H1 (cell line): Measurements from ENCODE around the gene TOP3A. TPM values are rescaled to one million over a fixed set of nuclear protein-coding genes. Genes with fewer than 3 reads are reported as not detected.

Source experiments
- CTCF ChIA-PET: fragments of 300-600 bp; sonication (Branson Sonifier 250); formaldehyde crosslinking; loops from one replicate; lab custom pipeline; 2021; ENCODE audit not compliant: partially characterized antibody; lab: Charles Lee
- POLR2A ChIA-PET: fragments of 300-600 bp; sonication (Branson Sonifier 250); formaldehyde crosslinking; loops from one replicate; lab custom pipeline; 2021; ENCODE audit warnings: inconsistent platforms; ENCODE audit not compliant: partially characterized antibody; lab: Charles Lee
- DNase-seq, 2 experiments: peaks; one replicate each; pipeline versions ENCODE4 v3.0.0 to v3.0.0-alpha.2; 2010 to 2022; ENCODE audit warnings: low spot score in 2 of 2, low read depth in 1 of 2, mixed read lengths in 1 of 2
- FAIRE-seq: peaks from 2 replicates; lab custom pipeline; 2011; peaks lifted over from hg19 to GRCh38; lab: Jason Lieb, UNC
- H2AFZ ChIP-seq: 2 replicates; pipeline ENCODE4 v1.8.1; 2012; ENCODE audit warnings: low read length, inconsistent platforms
- H2AK5ac ChIP-seq: 2 replicates; pipeline ENCODE4 v1.6.1; 2013; ENCODE audit warnings: low read depth, low read length
- H2BK120ac ChIP-seq: replicated peaks from 2 replicates; pipeline ENCODE3; 2013; ENCODE audit warnings: low read depth, low read length, inconsistent platforms
- H2BK12ac ChIP-seq: 2 replicates; pipeline ENCODE4 v1.6.1; 2013; ENCODE audit warnings: low read depth, low read length
- H2BK15ac ChIP-seq: 2 replicates; pipeline ENCODE4 v1.6.1; 2013; ENCODE audit warnings: low read length
- H2BK20ac ChIP-seq: 2 replicates; pipeline ENCODE4 v1.6.1; 2013; ENCODE audit warnings: low read length
- H2BK5ac ChIP-seq: 2 replicates; pipeline ENCODE4 v1.6.1; 2013; ENCODE audit warnings: low read depth, low read length
- H3K14ac ChIP-seq: 2 replicates; pipeline ENCODE4 v1.6.1; 2013; ENCODE audit warnings: inconsistent platforms; ENCODE audit not compliant: insufficient read length
- H3K18ac ChIP-seq: 2 replicates; pipeline ENCODE4 v1.6.1; 2013; ENCODE audit warnings: low read length; ENCODE audit errors: extremely low read depth
- H3K23ac ChIP-seq: 2 replicates; pipeline ENCODE4 v1.6.1; 2013; ENCODE audit warnings: inconsistent platforms; ENCODE audit not compliant: insufficient read length
- H3K23me2 ChIP-seq: 2 replicates; pipeline ENCODE4 v1.6.1; 2013; ENCODE audit warnings: low read depth, low read length
- H3K27ac ChIP-seq: 2 replicates; pipeline ENCODE4 v1.6.1; 2011; ENCODE audit warnings: low read depth, low read length, inconsistent platforms
- H3K27me3 ChIP-seq, 4 experiments: replicated peaks in 1 of 4; 1 replicate in 1 of 4; 2 replicates in 3 of 4; pipeline versions ENCODE4 v1.6.1 to v1.8.1; 2011 to 2013; ENCODE audit warnings: low read length in 3 of 4, mild to moderate bottlenecking in 3 of 4, inconsistent platforms in 2 of 4, mixed read lengths in 2 of 4, moderate library complexity in 1 of 4; ENCODE audit not compliant: control insufficient read depth in 3 of 4, insufficient read depth in 3 of 4; ENCODE audit errors: extremely low read depth in 1 of 4
- H3K36me3 ChIP-seq, 4 experiments: 2 replicates each; pipeline versions ENCODE4 v1.6.1 to v1.8.1; 2011 to 2013; ENCODE audit warnings: mild to moderate bottlenecking in 4 of 4, low read length in 3 of 4, moderate library complexity in 2 of 4, control low read depth in 1 of 4, inconsistent platforms in 1 of 4; ENCODE audit not compliant: insufficient read depth in 4 of 4, control insufficient read depth in 2 of 4
- H3K4ac ChIP-seq: replicated peaks from 2 replicates; pipeline ENCODE3; 2013; ENCODE audit warnings: low read length, low read depth, mixed read lengths, inconsistent platforms; ENCODE audit not compliant: insufficient read length
- H3K4me1 ChIP-seq, 4 experiments: replicated peaks in 1 of 4; 1 replicate in 1 of 4; 2 replicates in 3 of 4; pipeline versions ENCODE4 v1.6.1 to v1.8.1; 2011 to 2013; ENCODE audit warnings: low read length in 3 of 4, inconsistent platforms in 2 of 4, mixed read lengths in 1 of 4; ENCODE audit not compliant: insufficient read depth in 4 of 4, control insufficient read depth in 3 of 4
- H3K4me2 ChIP-seq, 2 experiments: 2 replicates each; pipeline versions ENCODE4 v1.6.1 to v1.8.1; 2011 to 2013; ENCODE audit warnings: low read depth in 2 of 2, low read length in 2 of 2, control low read depth in 1 of 2, inconsistent platforms in 1 of 2, mild to moderate bottlenecking in 1 of 2; ENCODE audit not compliant: insufficient read depth in 1 of 2
- H3K4me3 ChIP-seq, 4 experiments: fragments of 200-600, 300-600 bp in 1 of 4; sonication (generic), shearing (Covaris generic), sonication (Bioruptor Twin) in 1 of 4; 2 replicates each; pipeline versions ENCODE4 v1.5.1 to v1.8.1; 2011 to 2016; ENCODE audit warnings: low read length in 4 of 4, low read depth in 3 of 4, control low read depth in 2 of 4, inconsistent platforms in 2 of 4, mild to moderate bottlenecking in 2 of 4, mixed read lengths in 1 of 4, moderate library complexity in 1 of 4; ENCODE audit not compliant: insufficient read depth in 2 of 4; ENCODE audit errors: extremely low read depth in 1 of 4
- H3K56ac ChIP-seq: replicated peaks from 2 replicates; pipeline ENCODE3; 2013; ENCODE audit warnings: low read depth, mild to moderate bottlenecking, mixed read lengths, low read length, inconsistent platforms; ENCODE audit not compliant: insufficient read length
- H3K79me1 ChIP-seq: 2 replicates; pipeline ENCODE4 v1.6.1; 2013; ENCODE audit warnings: low read depth, low read length, control low read depth
- H3K79me2 ChIP-seq, 2 experiments: 2 replicates each; pipeline versions ENCODE4 v1.6.1 to v1.8.1; 2012 to 2013; ENCODE audit warnings: low read length in 2 of 2, mild to moderate bottlenecking in 2 of 2, inconsistent platforms in 1 of 2; ENCODE audit not compliant: insufficient read depth in 2 of 2, control insufficient read depth in 1 of 2
- H3K9ac ChIP-seq, 4 experiments: replicated peaks in 1 of 4; 1 replicate in 1 of 4; 2 replicates in 3 of 4; pipeline versions ENCODE4 v1.6.1 to v1.8.1; 2011 to 2013; ENCODE audit warnings: low read depth in 3 of 4, low read length in 3 of 4, control low read depth in 2 of 4, mild to moderate bottlenecking in 2 of 4, moderate library complexity in 2 of 4, inconsistent platforms in 1 of 4; ENCODE audit errors: extremely low read depth in 1 of 4
- H3K9me3 ChIP-seq, 2 experiments: 2 replicates each; pipeline versions ENCODE4 v1.6.1 to v1.8.1; 2012 to 2013; ENCODE audit warnings: mild to moderate bottlenecking in 2 of 2, moderate library complexity in 2 of 2, control low read depth in 1 of 2, inconsistent platforms in 1 of 2, low read depth in 1 of 2, low read length in 1 of 2, mixed read lengths in 1 of 2; ENCODE audit not compliant: insufficient read depth in 2 of 2
- H4K20me1 ChIP-seq, 2 experiments: replicated peaks in 1 of 2; 2 replicates each; pipeline versions ENCODE3 to v1.8.1; 2011 to 2013; ENCODE audit warnings: inconsistent platforms in 2 of 2, low read length in 2 of 2, mild to moderate bottlenecking in 1 of 2; ENCODE audit not compliant: insufficient read depth in 2 of 2, control insufficient read depth in 1 of 2
- H4K5ac ChIP-seq: 2 replicates; pipeline ENCODE4 v1.6.1; 2013; ENCODE audit warnings: low read length, low read depth, mixed read lengths, inconsistent platforms; ENCODE audit not compliant: insufficient read length
- H4K8ac ChIP-seq: 2 replicates; pipeline ENCODE4 v1.8.0; 2013; ENCODE audit warnings: mild to moderate bottlenecking, moderate library complexity, low read length, inconsistent platforms; ENCODE audit not compliant: insufficient read depth; ENCODE audit errors: extremely low read depth
- H4K91ac ChIP-seq: replicated peaks from 2 replicates; pipeline ENCODE3; 2013; ENCODE audit warnings: low read length, mixed read lengths, inconsistent platforms; ENCODE audit not compliant: insufficient read length
- CREB1 ChIP-seq: IDR thresholded peaks from 2 replicates; pipeline ENCODE4 v1.6.1; 2012; ENCODE audit warnings: inconsistent platforms
- EP300 ChIP-seq, 2 experiments: IDR thresholded peaks; 1 replicate in 1 of 2; 2 replicates in 1 of 2; pipeline ENCODE4 v1.6.1; 2011 to 2012; ENCODE audit warnings: low read depth in 2 of 2, low read length in 2 of 2, mild to moderate bottlenecking in 2 of 2, borderline replicate concordance in 1 of 2, inconsistent platforms in 1 of 2, moderate library complexity in 1 of 2
- FOSL1 ChIP-seq: IDR thresholded peaks from 2 replicates; pipeline ENCODE4 v1.6.1; 2011; ENCODE audit warnings: mild to moderate bottlenecking, low read depth, low read length, moderate library complexity; ENCODE audit not compliant: insufficient read depth
- HDAC2 ChIP-seq, 2 experiments: fragments of 300-600 bp in 1 of 2; sonication (generic) in 1 of 2; IDR thresholded peaks; 2 replicates each; pipeline ENCODE4 v1.6.1; 2011 to 2012; ENCODE audit warnings: low read depth in 2 of 2, low read length in 2 of 2, mild to moderate bottlenecking in 2 of 2, moderate library complexity in 2 of 2, borderline replicate concordance in 1 of 2, inconsistent platforms in 1 of 2
- MAFK ChIP-seq: IDR thresholded peaks from 2 replicates; pipeline ENCODE4 v1.6.1; 2012; ENCODE audit warnings: low read depth, mild to moderate bottlenecking, improper control_type of control experiment, low read length
- PHF8 ChIP-seq: fragments of 200-600 bp; sonication (generic); conservative IDR thresholded peaks from 2 replicates; pipeline ENCODE4 v1.7.1; 2012; ENCODE audit warnings: low read depth, mild to moderate bottlenecking, inconsistent platforms, low read length, moderate library complexity
- RXRA ChIP-seq: IDR thresholded peaks from 2 replicates; pipeline ENCODE4 v1.6.1; 2011; ENCODE audit warnings: low read depth, mild to moderate bottlenecking, low read length, moderate library complexity; ENCODE audit not compliant: insufficient read depth
- TAF1 ChIP-seq: IDR thresholded peaks from 2 replicates; pipeline ENCODE4 v1.6.1; 2011; ENCODE audit warnings: mild to moderate bottlenecking, low read depth, low read length
- TEAD4 ChIP-seq: IDR thresholded peaks from 2 replicates; pipeline ENCODE4 v1.6.1; 2012; ENCODE audit warnings: low read depth, low read length, inconsistent platforms, mixed read lengths
- WGBS, 2 experiments: shearing (Covaris generic) in 1 of 2; methylation state at CpG; one replicate each; pipeline versions ENCODE4 v1.1.6 to v1.1.7; 2013 to 2015; ENCODE audit warnings: low lambda C conversion rate in 2 of 2, mixed read lengths in 2 of 2, inconsistent platforms in 1 of 2, low coverage in 1 of 2, missing lambda C conversion rate in 1 of 2; ENCODE audit not compliant: insufficient replicate concordance in 2 of 2, insufficient coverage in 1 of 2, insufficient read length in 1 of 2; ENCODE audit errors: extremely low coverage in 1 of 2, missing lambda C conversion rate in 1 of 2; 5-methylcytosine and 5-hydroxymethylcytosine counted together
- polyA plus RNA-seq, 7 experiments: library from polyadenylated mRNA; depleted of rRNA in 3 of 7; stranded (reverse) in 5 of 7; unstranded in 2 of 7; fragments of >200 nt in 5 of 7; fragments of 200-250 nt in 2 of 7; gene quantifications; 1 replicate in 5 of 7; 2 replicates in 1 of 7; 4 replicates in 1 of 7; pipeline versions ENCODE4 v1.2.1 to v1.2.3, GENCODE V29; 2011 to 2013; ENCODE audit warnings: missing spikeins in 2 of 7, mixed read lengths in 2 of 7
- total RNA-seq: library from RNA; stranded (reverse); fragmentation: NEBNext Ultra II Directional; extraction: Animal tissue kit (Norgen Biotek cat#: 25700); gene quantifications from 2 replicates; pipeline ENCODE4 v1.2.1, GENCODE V29; 2021
- TF ChIP-seq, protein P1 (sequence below): IDR thresholded peaks from 2 replicates; pipeline ENCODE4 v1.6.1; 2012; ENCODE audit warnings: inconsistent platforms

TOP3A gene
- total and polyA plus RNA-seq, 2 of the 8 experiments (the other 6 are each of a cell fraction or from before 2014, with no cell fraction given), result 23.4 to 54.3 TPM

DNA sequence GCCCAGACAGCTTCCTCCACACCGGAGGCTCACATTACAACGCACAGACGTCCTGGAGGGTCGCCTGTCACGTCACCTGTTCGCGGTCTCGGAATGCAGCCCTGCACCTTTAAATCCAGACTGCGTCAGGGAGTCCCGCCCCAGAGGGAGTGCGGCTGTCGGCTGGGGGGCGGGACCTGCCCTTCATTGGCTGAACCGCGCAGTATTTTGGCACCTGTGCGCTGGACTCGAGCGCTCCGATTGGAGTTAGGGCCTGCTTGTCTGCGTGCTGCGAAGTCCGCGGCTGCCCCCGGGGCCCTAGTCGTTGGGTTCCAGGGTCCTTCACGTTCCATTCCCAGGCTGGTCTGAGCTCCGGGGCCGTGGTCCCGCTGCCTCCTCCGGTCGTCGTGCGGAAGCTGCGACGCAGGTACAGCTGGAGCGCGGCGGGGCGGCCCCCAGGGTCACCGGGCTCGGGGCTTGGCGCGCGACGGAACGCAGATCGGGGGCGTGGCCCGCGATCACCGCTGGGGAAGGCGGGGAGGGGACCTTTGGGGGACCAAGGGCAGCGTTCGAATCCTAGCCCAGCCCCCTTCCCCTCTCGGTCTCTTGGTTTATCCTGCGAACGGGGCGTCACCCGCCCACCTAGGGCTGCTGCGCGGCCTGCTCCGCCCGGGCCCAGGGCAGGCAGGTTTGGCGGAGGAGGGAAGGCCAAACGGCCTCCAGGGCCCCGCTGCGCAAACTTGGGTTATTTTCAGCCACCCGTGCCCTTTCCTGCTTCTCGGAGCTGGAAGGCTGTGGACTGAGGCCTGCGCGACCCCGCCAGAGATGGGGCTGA lies 54.3 kb downstream of the TOP3A start, which contains the start of gene MIEF2:
MIEF2 (plus strand) TSS at position 331 of the 814 bp plus-strand sequence. CDS start 2,059 bp downstream, outside the sequence.
- H4K20me1 ChIP-seq, result peaks cover 4 to 9% of the 10 kb centered on the region in 2 experiments
- H2BK5ac ChIP-seq, result peak within 1 kb of the TSS; percentile 97
- FAIRE-seq (peak; percentile 84), DNase-seq (peak; percentile 91 to 94)
- H3K18ac ChIP-seq, result peak within 1 kb of the TSS; percentile 99
- H3K56ac ChIP-seq, result peak within 1 kb of the TSS; percentile 92
- peaks cover 4 to 37% (median 20%) of the 10 kb centered on the region in 4 experiments for H3K4me1 ChIP-seq
- H2BK12ac ChIP-seq, result 0 out of 2 replicates have a peak within 1 kb of the TSS, but pooled peaks have one; percentile 0
- WGBS, 2 experiments, result 1% methylated on average over 61 of the region's 72 CpGs; no CpG with 5 or more reads in 1 of the 2 experiments
- H3K9me3 ChIP-seq, result no peaks in the 10 kb centered on the region
- ChIA-PET POLR2A (interaction anchor here (0.9 to 11.5 kb wide), 12 partner anchors 12 to 102 kb away, joined by 3 to 171 read pairs (median 4); partner anchors contain the start of gene SHMT1), CTCF (interaction anchor here (0.8 to 5.4 kb wide), 6 partner anchors 10 to 119 kb away, joined by 3 to 30 read pairs (median 4); no protein-coding TSS in a partner anchor)
- H2AFZ ChIP-seq, result peak within 1 kb of the TSS; percentile 61
- peak within 1 kb of the TSS; percentile 2 for H3K4ac ChIP-seq
- no peak within 1 kb of the TSS for H2AK5ac ChIP-seq
- no peaks in the 10 kb centered on the region for H3K27me3 ChIP-seq
- H4K5ac ChIP-seq, result peak within 1 kb of the TSS; percentile 99
- peak within 1 kb of the TSS; percentile 59 to 79 (median 70) for H3K9ac ChIP-seq
- peak within 1 kb of the TSS; percentile 90; the same call in 1 of the 2 replicates for H3K27ac ChIP-seq
- peak within 1 kb of the TSS; percentile 86 for H4K8ac ChIP-seq
- H3K79me2 ChIP-seq, result peaks cover 0 to 24% of the 10 kb centered on the region in 2 experiments; a peak in 1 of 4 replicates
- H3K23me2 ChIP-seq, result peaks cover 14% of the 10 kb centered on the region
- peak within 1 kb of the TSS; percentile 81; the same call in 1 of the 2 replicates for H2BK15ac ChIP-seq
- peak within 1 kb of the TSS; percentile 76 to 88 (median 84) for H3K4me3 ChIP-seq
- H3K36me3 ChIP-seq, result peaks cover 3 to 28% (median 11%) of the 10 kb centered on the region in 4 experiments; a peak in 7 of 8 replicates
- H3K14ac ChIP-seq, result no peak within 1 kb of the TSS
- H3K23ac ChIP-seq, result no peak within 1 kb of the TSS
- no peak within 1 kb of the TSS for H4K91ac ChIP-seq
- H2BK120ac ChIP-seq, result no peak within 1 kb of the TSS
- H2BK20ac ChIP-seq, result no peak within 1 kb of the TSS
- H3K4me2 ChIP-seq, result peak within 1 kb of the TSS; percentile 64 to 79
- H3K79me1 ChIP-seq, result peaks cover 15% of the 10 kb centered on the region
- TF ChIP-seq EP300 (IDR thresholded peaks at IDR 0.05; ENCODE audit: borderline replicate concordance in 1 of 2, low read depth in 2 of 2, low read length in 2 of 2) (peak in 1 of 2 experiments; percentile 23; a peak in 1 of 3 replicates), RXRA (no peak), FOSL1 (no peak), PHF8 (peak; percentile 82), TEAD4 (peak; percentile 94), TAF1 (peak; percentile 78), HDAC2 (IDR thresholded peaks at IDR 0.05; ENCODE audit: borderline replicate concordance in 1 of 2, low read depth in 2 of 2, low read length in 2 of 2) (0 out of 4 replicates have a peak, but pooled peaks of 1 of the 2 experiments have one; percentile 3), CREB1 (peak; percentile 82), MAFK (no peak)
- TF ChIP-seq, protein P1, sequence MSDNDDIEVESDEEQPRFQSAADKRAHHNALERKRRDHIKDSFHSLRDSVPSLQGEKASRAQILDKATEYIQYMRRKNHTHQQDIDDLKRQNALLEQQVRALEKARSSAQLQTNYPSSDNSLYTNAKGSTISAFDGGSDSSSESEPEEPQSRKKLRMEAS, result peak; percentile 48
